HepG2 (cell line): ENCODE results near the gene RBBP6. TPM values are rescaled to one million over a fixed set of nuclear protein-coding genes. Genes with fewer than 3 reads are reported as not detected.

Experiments
- ATM ChIP-seq: fragments of 450-650 bp; IDR thresholded peaks from 2 replicates; pipeline ENCODE4 v1.7.1; 2017; ENCODE audit warnings: mild to moderate bottlenecking, borderline replicate concordance
- DBP ChIP-seq: sonication (generic); formaldehyde crosslinking; IDR thresholded peaks from 2 replicates; pipeline ENCODE4 v1.4.0; 2020; ENCODE audit warnings: missing genetic modification reagents; ENCODE audit errors: not compliant biosample characterization
- KIAA2018 ChIP-seq: sonication (generic); formaldehyde crosslinking; IDR thresholded peaks from 2 replicates; pipeline ENCODE4 v1.5.0; 2020; ENCODE audit warnings: mild to moderate bottlenecking, missing genetic modification reagents, borderline replicate concordance
- KLF9 ChIP-seq: IDR thresholded peaks from 2 replicates; pipeline ENCODE4 v1.6.1; 2016; ENCODE audit warnings: low read depth
- SIN3A ChIP-seq: IDR thresholded peaks from 2 replicates; pipeline ENCODE4 v1.6.1; 2011; ENCODE audit warnings: low read depth, mild to moderate bottlenecking, control low read depth, low read length, borderline replicate concordance
- TAF15 ChIP-seq: fragments of 200-400 bp; formaldehyde crosslinking; IDR thresholded peaks from one replicate; pipeline ENCODE4 v1.6.1; 2018; ENCODE audit warnings: mild to moderate bottlenecking, low read depth, low read length; ENCODE audit not compliant: poor library complexity, severe bottlenecking
- ZNF766 ChIP-seq: sonication (generic); formaldehyde crosslinking; IDR thresholded peaks from 2 replicates; pipeline ENCODE4 v1.5.0; 2020; ENCODE audit warnings: missing genetic modification reagents, borderline replicate concordance
- ZNF83 ChIP-seq: sonication (generic); formaldehyde crosslinking; IDR thresholded peaks from 2 replicates; pipeline ENCODE4 v1.4.0; 2020; ENCODE audit warnings: missing genetic modification reagents, mild to moderate bottlenecking, borderline replicate concordance
- polyA plus RNA-seq, 8 experiments: library from polyadenylated mRNA; depleted of rRNA in 3 of 8; stranded (reverse) in 7 of 8; unstranded in 1 of 8; fragments of >200 nt; fragmentation: Illumina TruSeq in 4 of 8; extraction: Trizol in 4 of 8; gene quantifications; 2 replicates each; pipeline versions ENCODE4 v1.2.1 to v1.2.3, GENCODE V29; 2011 to 2016; ENCODE audit warnings: low read depth in 4 of 8, missing spikeins in 1 of 8, mixed read lengths in 1 of 8; ENCODE audit not compliant: insufficient read depth in 1 of 8
- total RNA-seq, 5 experiments: library from RNA; depleted of rRNA; stranded (reverse); fragments of >200 nt; fragmentation: Illumina TruSeq; extraction: Trizol; gene quantifications; 2 replicates each; pipeline ENCODE4 v1.2.3, GENCODE V29; 2016; ENCODE audit warnings: low read depth in 1 of 5

The RBBP6 gene
- total and polyA plus RNA-seq, 2 of the 13 experiments (the other 11 are each of a cell fraction or from before 2014, with no cell fraction given): 37.1 to 70.9 TPM

DNA sequence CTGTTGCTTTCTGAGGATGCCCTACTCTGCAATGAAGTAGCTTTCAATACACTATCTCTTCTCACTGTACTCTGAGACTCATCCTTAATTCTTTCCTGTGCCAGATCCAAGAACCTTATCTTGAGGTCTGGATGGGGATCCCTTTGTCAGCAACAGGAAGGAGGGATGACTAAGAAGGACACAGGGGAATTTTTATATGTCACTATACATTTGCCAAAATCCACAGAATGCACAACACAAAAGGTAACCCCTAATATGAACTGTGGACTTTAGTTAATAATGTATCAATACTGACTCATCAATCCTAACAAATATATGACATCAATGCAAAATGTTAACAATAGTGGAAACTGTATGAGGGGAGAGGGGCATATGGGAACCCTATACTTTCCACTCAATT is 4.7 kb upstream of the RBBP6 start (continued):
- TF ChIP-seq DBP (CRISPR knock-in tag) (no peak), ZNF766 (CRISPR knock-in tag) (no peak), TAF15 (no peak), ATM (no peak), KLF9 (CRISPR knock-in tag) (no peak), SIN3A (no peak), ZNF83 (CRISPR knock-in tag) (no peak), KIAA2018 (CRISPR knock-in tag) (no peak)
- TF ChIP-seq, all 625 proteins: peak for 10
